GF-D8 (cell line): ENCODE data around the gene UNC50.
A peak's percentile ranks its signal among the peaks of the same experiment; 100 is the strongest.
"Not testable (repeated sequence)": the region's sequence is repeated elsewhere in the genome, so short reads cannot be mapped to it uniquely, and the experiment has no call there.

Experiments
- DNase-seq: peaks from one replicate; lab custom pipeline; 2025; lab: John Stamatoyannopoulos, UW

UNC50 gene

GRCh38 chr2:98608962-98609604 is 694 bp downstream of the UNC50 start:
- no peak for DNase-seq

- DNase-seq = no peak
Observed at GRCh38 chr2:98614024-98614739, 5.8 kb downstream of the UNC50 start.

- no peak for DNase-seq
Observed at GRCh38 chr2:98615481-98615880, 7.1 kb downstream of the UNC50 start.

GRCh38 chr2:98617149-98617548 is 8.8 kb downstream of the UNC50 start:
- DNase-seq = no peak

- peak; percentile 65 for DNase-seq
Observed at GRCh38 chr2:98623657-98624056, 15.3 kb downstream of the UNC50 start.

GRCh38 chr2:98632351-98632750 is 24.0 kb downstream of the UNC50 start:
- no peak for DNase-seq

- DNase-seq = no peak
Observed at GRCh38 chr2:98634406-98635092, 26.2 kb downstream of the UNC50 start.

GRCh38 chr2:98637401-98638147 is 29.2 kb downstream of the UNC50 start:
- DNase-seq = no peak

GRCh38 chr2:98643496-98644100 is 35.2 kb downstream of the UNC50 start:
- no peak for DNase-seq

GRCh38 chr2:98647636-98648035 is 39.2 kb downstream of the UNC50 start:
- no peak for DNase-seq

- DNase-seq = no peak
Observed at GRCh38 chr2:98648451-98648850, 40.1 kb downstream of the UNC50 start.

GRCh38 chr2:98649135-98649991 is 41.0 kb downstream of the UNC50 start:
- peak; percentile 64 for DNase-seq

- no peak for DNase-seq
Observed at GRCh38 chr2:98649992-98650375, 41.6 kb downstream of the UNC50 start.

- no peak for DNase-seq
Observed at GRCh38 chr2:98650998-98651397, 42.6 kb downstream of the UNC50 start.

GRCh38 chr2:98654699-98655495 is 46.5 kb downstream of the UNC50 start:
- peak; percentile 58 for DNase-seq

GRCh38 chr2:98656800-98657199 is 48.4 kb downstream of the UNC50 start:
- DNase-seq = peak; percentile 86

- no peak for DNase-seq
Observed at GRCh38 chr2:98658816-98659490, 50.6 kb downstream of the UNC50 start.

GRCh38 chr2:98659491-98659840 is 51.1 kb downstream of the UNC50 start:
- not testable (repeated sequence) for DNase-seq

- no peak for DNase-seq
Observed at GRCh38 chr2:98663511-98664090, 55.2 kb downstream of the UNC50 start.
